Measurements from ENCODE around the gene LSM5.

LSM5 gene

GRCh38 chr7:32490127-32490796 is at the start of gene LSM5:
Gene LSM5 (minus strand): TSS chr7:32490380. CDS start chr7:32490365, 15 bp downstream.
- FAIRE-seq, result peak; percentile 91
- peak; percentile 92 for DNase-seq (ENCODE audit: low spot score)

GRCh38 chr7:32539366-32539765 is 49.2 kb upstream of the LSM5 start:
- no peak for FAIRE-seq
- DNase-seq (ENCODE audit: low spot score), result no peak

- FAIRE-seq (no peak), DNase-seq (ENCODE audit: low spot score) (no peak)
These were observed 47.6 kb upstream of the LSM5 start for GRCh38 chr7:32537760-32538159.

- no peak for FAIRE-seq
These were observed 46.4 kb upstream of the LSM5 start for GRCh38 chr7:32536585-32536984.

GRCh38 chr7:32536016-32536415 is 45.8 kb upstream of the LSM5 start:
- FAIRE-seq, result no peak
- no peak for DNase-seq (ENCODE audit: low spot score)

More at GRCh38 chr7:32536585-32536984, 46.4 kb upstream of the LSM5 start:
- peak; percentile 68 for DNase-seq (ENCODE audit: low spot score)

GRCh38 chr7:32535162-32535702 is 45.1 kb upstream of the LSM5 start:
- no peak for FAIRE-seq

GRCh38 chr7:32533276-32534029 is 43.3 kb upstream of the LSM5 start:
- FAIRE-seq (no peak), DNase-seq (ENCODE audit: low spot score) (no peak)

More at GRCh38 chr7:32535162-32535702, 45.1 kb upstream of the LSM5 start:
- no peak for DNase-seq (ENCODE audit: low spot score)

- FAIRE-seq (no peak), DNase-seq (ENCODE audit: low spot score) (no peak)
These were observed 42.5 kb upstream of the LSM5 start for GRCh38 chr7:32532716-32533115.

- FAIRE-seq, result no peak
These were observed 41.9 kb upstream of the LSM5 start for GRCh38 chr7:32532086-32532485.

GRCh38 chr7:32531402-32531801 is 41.2 kb upstream of the LSM5 start:
- no peak for FAIRE-seq
- DNase-seq (ENCODE audit: low spot score), result no peak

More at GRCh38 chr7:32532086-32532485, 41.9 kb upstream of the LSM5 start:
- no peak for DNase-seq (ENCODE audit: low spot score)

- DNase-seq (ENCODE audit: low spot score) (no peak), FAIRE-seq (no peak)
These were observed 35.7 kb upstream of the LSM5 start for GRCh38 chr7:32525839-32526238.

- FAIRE-seq (no peak), DNase-seq (ENCODE audit: low spot score) (no peak)
These were observed 34.5 kb upstream of the LSM5 start for GRCh38 chr7:32524631-32525030.

- FAIRE-seq (no peak), DNase-seq (ENCODE audit: low spot score) (no peak)
These were observed 32.8 kb upstream of the LSM5 start for GRCh38 chr7:32522746-32523530.

GRCh38 chr7:32519763-32520162 is 29.6 kb upstream of the LSM5 start:
- FAIRE-seq (no peak), DNase-seq (ENCODE audit: low spot score) (no peak)

GRCh38 chr7:32518534-32519140 is 28.5 kb upstream of the LSM5 start:
- FAIRE-seq (no peak), DNase-seq (ENCODE audit: low spot score) (no peak)

- DNase-seq (ENCODE audit: low spot score), result peak; percentile 29
- FAIRE-seq, result no peak
These were observed 26.4 kb upstream of the LSM5 start for GRCh38 chr7:32516551-32517100.

GRCh38 chr7:32515890-32516550 is 25.8 kb upstream of the LSM5 start:
- FAIRE-seq (no peak), DNase-seq (ENCODE audit: low spot score) (peak; percentile 18)

GRCh38 chr7:32513210-32513609 is 23.0 kb upstream of the LSM5 start:
- DNase-seq (ENCODE audit: low spot score) (no peak), FAIRE-seq (no peak)

- DNase-seq (ENCODE audit: low spot score) (no peak), FAIRE-seq (no peak)
These were observed 21.6 kb upstream of the LSM5 start for GRCh38 chr7:32511791-32512190.

GRCh38 chr7:32507414-32507813 is 17.2 kb upstream of the LSM5 start:
- DNase-seq (ENCODE audit: low spot score) (no peak), FAIRE-seq (no peak)

Data from urothelium cell line (cell line).